SIG-M5 treated with dmso at 0.1 percent for 504 hours (cell line): Measurements from ENCODE around the gene RPS6KL1.

Source experiments
- DNase-seq: peaks from one replicate; lab custom pipeline; 2025; ENCODE audit not compliant: unreplicated experiment; lab: John Stamatoyannopoulos, UW

RPS6KL1 gene

GRCh38 chr14:74859757-74860552 is 63.1 kb downstream of the RPS6KL1 start:
- DNase-seq, result no peak

DNA sequence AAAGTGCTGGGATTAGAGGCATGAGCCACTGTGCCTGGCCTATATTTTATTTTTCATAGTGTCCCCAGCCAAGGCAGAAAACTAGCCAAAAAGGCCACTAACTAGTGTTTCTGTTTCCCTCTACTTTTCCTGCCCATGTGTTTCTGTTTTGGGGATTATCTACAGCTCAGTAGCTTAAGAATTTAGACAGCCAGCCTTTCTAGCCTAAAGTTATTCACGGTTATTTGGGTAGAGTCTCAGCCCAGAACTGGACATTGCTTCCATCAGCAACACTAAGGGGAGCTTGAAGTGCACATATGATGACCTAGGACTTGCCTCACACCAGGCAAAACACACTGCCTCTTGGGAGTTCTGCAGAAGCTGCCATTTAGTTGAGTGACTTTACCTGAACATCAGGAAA is 65.0 kb downstream of the RPS6KL1 start:
- DNase-seq, result no peak

- DNase-seq, result no peak
Measured at GRCh38 chr14:74856366-74856765, 66.7 kb downstream of the RPS6KL1 start.

- no peak for DNase-seq
Measured at GRCh38 chr14:74855945-74856344, 67.1 kb downstream of the RPS6KL1 start.

DNA sequence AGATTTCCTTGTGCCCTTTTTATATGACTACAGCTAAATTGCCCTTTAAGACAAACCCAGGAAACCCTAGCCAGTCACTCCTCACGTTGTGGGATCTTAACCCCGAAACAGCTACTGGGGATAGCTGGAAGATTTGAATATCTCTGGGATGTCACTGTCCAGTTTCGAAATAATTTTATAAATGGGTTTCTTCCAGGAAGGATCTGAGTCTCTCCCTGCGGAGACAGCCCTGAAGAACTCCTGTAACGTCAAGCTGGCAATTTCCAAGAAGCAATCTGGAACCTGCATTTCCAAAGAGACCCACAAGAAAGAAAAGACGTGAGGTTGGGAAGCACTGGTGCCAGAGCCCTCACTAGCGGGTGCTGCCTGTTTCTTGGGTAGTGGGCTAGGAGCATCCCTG is 68.0 kb downstream of the RPS6KL1 start:
- DNase-seq, result no peak
